Thyroid gland (tissue), 4 donors: ENCODE measurements around the gene FUNDC2.

Experiments
- CTCF ChIP-seq, 6 experiments: fragments of 200-600 bp in 3 of 6; fragments of 450-650 bp in 3 of 6; sonication (generic) in 3 of 6; IDR thresholded peaks; one replicate each; pipeline ENCODE4 v1.5.1; 2016 to 2019; ENCODE audit warnings: antibody characterized with exemption in 6 of 6, mild to moderate bottlenecking in 2 of 6, inconsistent platforms in 1 of 6, moderate library complexity in 1 of 6
- POLR2A ChIP-seq, 2 donors: fragments of 450-650 bp; IDR thresholded peaks; one replicate each; pipeline ENCODE4 v1.6.1; 2017; ENCODE audit warnings: antibody characterized with exemption in 2 of 2, mild to moderate bottlenecking in 2 of 2, moderate library complexity in 1 of 2

- TF ChIP-seq CTCF (IDR thresholded peaks at IDR 0.05) (no peak), POLR2A (IDR thresholded peaks at IDR 0.05) (no peak)
Observed at GRCh38 chrX:155046129-155046810, 19.6 kb downstream of the FUNDC2 start.
